ENCODE results near the gene DPM2.

DPM2 gene

DNA sequence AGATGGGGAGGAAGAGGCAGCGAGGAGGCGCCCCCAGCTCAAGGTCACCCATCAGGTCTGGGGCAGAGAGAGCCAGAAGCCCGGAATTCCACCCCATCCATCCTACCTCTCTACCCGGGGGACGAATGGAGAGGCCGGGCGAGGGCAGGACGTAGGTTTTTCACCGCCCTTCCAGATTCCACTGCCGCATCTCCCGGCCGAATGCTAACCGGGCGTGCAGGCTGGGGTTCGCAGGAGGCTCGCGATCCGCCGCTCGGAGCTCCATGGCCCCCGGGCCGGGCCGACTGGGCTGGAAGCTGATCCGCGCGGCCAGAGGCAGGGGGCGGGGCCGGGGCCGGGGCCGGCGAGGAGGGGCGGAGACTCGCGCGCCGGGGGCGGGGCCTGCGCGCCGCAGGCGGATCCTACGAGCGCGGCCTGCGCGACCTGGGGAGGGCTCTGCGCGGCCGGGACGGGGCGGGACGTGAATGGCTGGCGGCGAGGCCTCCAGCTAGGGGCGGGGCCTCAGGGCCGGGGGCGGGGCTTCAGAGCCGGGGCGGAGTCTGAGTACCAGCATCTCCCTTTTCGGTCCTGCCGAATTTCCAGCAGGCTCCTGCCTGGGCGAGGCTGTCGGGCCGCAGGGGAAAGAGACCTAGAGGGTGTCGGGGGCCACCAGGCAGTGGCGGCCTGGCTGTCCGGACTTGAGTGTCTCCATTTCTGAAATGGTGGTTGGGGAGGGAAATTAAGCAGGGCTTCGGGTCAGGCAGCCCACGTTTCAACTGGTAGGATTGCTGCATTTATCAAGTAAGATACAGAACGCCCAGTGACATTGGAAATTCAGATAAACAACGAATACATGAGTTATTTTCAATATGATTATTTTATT lies 20.7 kb downstream of the DPM2 start, which contains the start of gene ST6GALNAC4:
TSS of gene ST6GALNAC4 (minus strand) at position 322 of the 862 bp plus-strand sequence. CDS start 622 bp downstream, outside the sequence.
- DNase-seq: peak; percentile 88

DNA sequence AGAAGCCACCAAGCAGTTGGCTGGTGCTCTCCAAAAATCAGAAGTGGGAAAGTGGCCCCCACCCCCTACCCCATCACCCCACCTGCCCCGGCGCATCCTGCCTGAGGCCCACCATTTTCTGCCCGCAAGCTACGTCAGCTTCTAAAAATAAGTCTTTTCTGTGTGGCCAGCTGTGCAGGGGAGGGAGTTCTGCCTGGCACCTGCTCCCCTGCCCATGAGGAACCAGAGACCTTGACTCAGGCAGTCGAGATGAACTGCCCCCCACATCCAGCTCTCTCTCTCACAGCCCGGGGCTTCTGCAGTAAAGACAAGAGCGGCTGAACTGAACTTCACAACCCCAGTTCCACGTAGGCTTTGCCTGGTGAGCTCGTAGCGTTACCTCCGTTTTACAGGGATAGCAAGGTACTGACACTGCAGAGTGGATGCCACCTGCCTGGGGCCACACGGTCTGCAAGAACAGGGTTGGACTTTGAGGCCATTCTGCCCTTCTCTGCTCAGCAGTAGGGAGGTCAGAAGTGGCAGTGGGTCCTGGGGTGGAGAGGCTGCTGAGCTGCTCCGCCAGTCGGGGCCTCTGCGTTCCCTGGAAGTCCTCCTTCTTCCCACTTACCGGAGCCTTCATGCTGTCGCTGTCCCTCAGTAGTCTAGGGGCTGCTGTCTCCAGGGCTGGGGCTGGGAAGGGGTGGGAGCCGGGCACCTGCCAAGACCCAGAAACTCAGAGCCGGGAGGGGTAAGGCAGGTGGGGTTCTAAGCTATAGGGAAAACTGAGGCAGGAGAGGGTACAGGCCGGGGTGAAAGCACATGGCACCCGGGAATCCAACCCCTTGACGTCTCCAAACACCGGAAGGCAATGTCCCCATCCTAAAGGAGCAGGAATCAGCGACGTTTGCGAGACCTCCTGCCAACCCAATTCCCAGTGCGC lies 21.6 kb downstream of the DPM2 start:
- no peak for DNase-seq

DNA sequence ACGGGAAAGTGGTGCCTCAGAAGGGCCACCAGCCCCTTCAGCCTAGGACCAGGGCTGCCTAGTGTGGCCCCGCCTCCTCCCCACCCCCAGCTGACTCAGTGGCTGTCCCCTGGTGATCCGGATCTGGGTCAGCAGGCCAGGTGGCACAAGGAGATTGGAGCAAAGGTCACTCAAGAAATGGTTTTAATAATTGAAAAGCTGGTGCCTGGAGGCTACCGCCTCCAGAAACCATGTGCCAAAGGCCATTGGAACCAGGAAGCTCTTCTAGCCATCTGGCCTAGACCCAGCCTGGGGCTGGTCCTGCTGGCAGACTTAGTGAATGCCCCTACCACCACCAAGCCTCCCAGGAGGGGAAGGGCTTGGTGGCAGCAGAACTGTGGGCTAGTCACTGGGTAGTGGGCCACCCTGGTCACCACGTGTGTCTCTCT lies 22.3 kb downstream of the DPM2 start:
- DNase-seq: no peak

DNA sequence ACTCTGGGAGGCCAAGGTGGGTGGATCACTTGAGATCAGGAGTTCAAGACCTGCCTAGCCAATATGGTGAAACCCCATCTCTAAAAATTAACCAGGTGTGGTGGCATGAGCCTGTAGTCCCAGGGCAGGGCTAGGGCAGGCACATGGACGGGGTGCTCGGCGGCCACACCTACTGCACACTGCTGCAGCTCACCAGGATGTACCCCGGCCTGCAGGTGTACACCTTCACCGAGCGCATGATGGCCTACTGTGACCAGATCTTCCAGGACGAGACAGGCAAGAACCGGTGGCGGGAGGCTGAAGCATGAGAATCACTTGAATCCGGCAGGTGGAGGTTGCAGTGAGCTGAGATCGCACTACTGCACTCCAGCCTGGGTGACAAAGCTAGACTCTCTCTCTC lies 24.0 kb downstream of the DPM2 start:
- DNase-seq: no peak

DNA sequence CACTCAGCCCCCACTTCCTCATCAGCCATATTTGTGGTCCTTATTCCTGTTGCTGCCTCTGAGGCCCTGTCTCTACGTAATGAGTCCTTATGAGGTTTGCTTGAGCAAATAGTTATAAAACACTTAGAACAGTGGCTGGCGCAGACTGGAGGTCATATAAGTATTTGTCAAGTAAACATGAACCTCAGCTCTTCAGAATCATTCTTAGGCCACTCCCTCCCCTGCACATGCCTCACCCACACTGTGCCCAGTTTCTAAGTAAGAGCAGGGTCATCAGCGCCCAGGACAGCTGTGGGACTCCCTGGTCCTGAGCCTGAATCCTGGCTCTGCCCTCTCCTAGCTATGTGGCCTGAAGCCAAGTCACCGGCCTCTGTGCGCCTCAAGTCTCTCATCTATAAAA lies 24.8 kb downstream of the DPM2 start:
- no peak for DNase-seq

DNA sequence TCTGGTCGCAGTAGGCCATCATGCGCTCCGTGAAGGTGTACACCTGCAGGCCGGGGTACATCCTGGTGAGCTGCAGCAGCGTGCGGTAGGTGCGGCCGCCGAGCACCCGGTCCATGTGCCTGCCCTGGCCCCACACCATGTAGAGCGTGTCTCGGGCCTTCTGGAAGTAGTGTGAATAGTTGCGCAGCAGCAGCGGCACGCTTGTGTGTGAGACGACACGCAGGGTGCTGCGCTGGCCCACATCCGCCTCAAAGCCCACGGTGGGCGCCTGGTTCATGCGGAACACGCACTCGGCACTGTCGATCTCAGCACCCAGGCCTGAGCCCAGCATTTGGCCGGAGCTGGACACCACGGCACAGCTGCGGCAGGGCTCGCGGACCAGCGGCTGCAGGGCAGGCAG lies 25.4 kb downstream of the DPM2 start:
- DNase-seq: no peak

DNA sequence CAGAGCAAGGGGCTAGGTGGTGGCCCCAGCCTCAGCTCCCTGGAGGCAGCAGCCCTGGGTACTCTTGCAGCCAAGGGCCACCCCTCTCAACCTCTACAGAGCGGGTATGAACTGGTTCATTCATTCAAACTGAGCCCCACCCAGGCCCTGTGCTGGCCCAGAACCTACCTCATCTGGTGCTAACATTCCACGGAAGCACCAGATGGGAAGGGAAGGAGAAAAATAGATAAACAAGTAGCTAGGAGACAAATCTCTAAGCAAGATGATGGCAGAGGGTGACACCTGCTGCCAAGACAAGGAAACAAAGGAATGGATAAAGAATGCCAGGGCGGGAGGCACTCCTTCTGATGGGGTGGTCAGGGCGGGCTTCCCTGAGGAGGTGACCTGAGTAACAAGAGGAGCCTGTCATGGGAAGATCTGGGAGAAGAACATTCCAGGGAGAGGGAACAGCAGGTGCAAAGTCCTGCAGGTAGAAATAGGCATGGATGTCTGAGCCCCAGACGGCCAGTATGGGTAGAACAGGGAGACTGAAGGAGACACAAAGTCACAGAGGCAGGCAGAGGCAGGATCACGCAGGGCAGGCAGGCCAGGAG lies 26.9 kb downstream of the DPM2 start:
- DNase-seq: no peak

DNA sequence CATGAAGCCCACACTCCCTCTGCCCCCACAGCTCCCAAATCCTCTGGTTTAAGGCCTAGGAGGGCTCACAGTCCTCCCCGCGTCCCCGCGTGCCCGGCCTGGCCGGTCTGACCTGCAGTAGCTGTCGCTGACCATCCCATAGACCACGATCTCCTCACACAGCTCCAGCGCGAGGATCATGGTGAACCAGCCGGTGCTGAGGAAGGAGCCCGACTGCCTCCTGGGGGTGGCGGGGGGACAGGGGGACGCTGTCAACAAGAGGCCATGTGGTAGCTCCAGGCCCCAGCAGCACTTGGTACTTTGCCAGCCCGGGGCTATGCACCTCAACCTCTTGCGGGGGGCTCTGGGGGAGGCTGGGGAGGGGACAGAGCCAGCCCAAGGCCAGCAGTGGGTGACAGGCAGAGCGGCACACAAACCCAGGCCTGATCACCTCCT lies 27.8 kb downstream of the DPM2 start:
- no peak for DNase-seq

DNA sequence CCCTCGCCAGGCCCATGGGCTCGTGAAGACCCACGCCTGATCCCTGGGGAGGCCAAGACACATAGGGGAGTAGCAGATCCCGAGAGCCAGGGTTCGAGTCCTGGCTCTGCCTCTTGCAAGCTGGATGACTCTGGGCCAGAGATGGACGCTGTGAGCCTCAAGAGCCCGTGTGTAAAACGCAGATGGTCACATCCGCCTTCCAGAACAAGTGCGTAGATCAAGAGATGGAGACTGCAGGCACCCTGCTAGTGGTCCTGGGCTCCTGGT lies 29.1 kb downstream of the DPM2 start:
- DNase-seq: no peak

DNA sequence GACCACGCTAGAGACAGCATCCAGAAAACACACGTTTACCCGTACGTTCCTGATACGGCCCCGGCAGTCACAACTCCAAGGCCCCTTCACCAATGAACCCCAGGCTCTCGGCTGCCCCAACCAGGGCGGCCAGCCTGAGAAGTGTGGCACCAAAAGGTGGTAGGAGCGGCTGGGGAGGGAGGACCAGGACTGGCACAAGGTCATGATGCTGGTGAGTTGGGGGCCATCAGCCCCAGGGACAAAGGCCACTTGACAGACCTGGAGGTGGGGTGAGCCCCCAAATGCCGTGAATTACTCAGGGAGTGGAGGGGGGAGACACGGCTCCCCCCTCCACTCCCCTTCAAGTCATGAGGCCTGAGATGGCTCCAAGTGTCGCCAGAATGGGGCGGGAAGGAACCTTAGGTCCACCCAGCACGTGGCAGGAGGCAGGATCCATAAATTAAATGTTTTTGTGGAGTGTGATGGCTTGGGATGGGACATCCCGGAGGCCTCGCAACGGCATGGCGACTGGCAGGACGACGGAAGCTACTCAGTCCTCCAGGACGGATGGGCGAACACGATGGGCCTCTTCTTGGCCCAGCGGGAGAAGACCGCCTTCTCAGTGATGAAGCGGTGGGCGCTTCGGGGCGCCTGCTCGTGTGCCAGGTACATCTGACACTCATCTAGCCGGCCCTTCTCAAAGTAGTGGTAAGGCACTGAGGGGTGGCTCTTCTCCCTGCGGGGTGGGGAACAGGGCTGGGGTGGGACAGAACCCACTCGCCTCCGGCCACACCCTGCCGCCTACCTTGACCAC lies 29.6 kb downstream of the DPM2 start:
- DNase-seq: no peak

DNA sequence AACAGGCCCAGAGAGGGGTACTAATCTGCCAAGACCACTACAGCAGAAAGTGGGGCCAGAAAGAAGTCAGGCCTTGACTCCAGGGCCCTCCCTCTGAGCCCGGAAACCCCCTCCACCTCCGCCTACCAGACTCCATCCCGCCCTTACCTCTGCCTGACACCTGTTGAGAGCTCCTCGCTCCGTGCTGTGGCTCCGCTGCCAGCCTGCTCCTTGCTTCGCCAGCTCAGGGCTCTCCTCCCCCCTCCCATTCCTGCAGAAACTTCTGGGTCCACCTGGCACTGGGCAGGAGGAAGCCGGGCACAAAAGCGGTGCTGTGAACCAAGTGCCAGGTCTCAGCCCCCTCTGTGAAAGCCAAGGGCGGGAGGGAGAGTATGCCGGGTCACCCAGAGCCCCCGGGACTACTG lies 31.9 kb downstream of the DPM2 start:
- peak; percentile 46 for DNase-seq

DNA sequence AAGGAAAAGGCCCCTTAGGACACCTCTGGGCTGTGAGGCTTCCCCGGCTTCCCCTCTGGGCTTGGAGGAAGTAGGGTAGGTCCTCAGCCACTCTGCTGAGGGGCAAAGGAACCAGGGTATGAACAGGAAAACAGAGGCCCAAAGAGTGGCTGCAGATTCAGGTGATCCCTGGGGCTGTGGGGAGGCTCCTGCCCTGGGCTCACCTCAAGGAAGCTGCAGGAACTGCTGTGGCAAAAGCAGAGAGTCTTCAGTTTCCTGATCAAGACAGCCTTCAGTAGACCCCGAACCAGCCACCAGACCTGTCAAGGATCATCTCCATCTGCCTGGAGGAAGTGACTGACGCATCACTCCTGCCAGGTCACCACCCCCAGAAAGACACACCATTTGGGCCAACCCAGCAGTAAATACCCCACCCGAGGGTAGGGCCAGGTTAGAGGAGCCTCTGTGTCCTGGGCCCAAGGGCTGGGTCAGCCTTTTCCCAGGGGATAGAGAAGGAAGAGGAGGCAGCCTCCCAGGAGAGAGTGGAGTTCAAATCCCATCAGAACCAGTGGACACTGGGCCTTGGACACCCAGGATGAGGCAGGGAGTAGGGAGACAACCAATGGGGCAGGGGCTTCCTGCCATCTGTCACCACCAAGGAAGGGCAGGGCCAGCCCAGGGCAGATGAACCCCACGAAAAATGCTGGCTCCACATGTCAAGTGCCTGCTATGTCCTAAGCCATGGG lies 32.5 kb downstream of the DPM2 start:
- no peak for DNase-seq

DNA sequence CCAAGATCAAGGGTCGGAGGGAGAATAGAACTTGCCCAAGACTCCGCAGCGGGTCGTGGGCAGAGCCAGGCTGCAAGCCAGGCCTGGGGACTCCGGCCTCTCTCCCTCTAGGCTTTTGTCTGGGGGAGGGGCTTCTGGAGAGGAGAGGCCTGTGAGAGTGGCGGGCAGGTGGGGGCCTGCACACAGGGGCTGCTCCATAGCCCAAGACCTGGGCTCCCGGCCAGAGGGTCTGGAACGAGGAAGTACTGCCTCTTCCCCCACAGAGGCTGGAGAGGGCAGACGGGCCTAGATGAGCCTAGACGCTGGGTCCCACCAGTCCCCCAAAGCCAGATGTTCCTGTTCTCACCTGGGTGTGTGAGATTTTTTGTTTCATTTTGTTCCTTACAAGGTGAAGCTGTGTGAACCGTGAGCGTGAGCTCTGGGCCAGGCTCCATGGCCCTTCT lies 33.1 kb downstream of the DPM2 start:
- no peak for DNase-seq

DNA sequence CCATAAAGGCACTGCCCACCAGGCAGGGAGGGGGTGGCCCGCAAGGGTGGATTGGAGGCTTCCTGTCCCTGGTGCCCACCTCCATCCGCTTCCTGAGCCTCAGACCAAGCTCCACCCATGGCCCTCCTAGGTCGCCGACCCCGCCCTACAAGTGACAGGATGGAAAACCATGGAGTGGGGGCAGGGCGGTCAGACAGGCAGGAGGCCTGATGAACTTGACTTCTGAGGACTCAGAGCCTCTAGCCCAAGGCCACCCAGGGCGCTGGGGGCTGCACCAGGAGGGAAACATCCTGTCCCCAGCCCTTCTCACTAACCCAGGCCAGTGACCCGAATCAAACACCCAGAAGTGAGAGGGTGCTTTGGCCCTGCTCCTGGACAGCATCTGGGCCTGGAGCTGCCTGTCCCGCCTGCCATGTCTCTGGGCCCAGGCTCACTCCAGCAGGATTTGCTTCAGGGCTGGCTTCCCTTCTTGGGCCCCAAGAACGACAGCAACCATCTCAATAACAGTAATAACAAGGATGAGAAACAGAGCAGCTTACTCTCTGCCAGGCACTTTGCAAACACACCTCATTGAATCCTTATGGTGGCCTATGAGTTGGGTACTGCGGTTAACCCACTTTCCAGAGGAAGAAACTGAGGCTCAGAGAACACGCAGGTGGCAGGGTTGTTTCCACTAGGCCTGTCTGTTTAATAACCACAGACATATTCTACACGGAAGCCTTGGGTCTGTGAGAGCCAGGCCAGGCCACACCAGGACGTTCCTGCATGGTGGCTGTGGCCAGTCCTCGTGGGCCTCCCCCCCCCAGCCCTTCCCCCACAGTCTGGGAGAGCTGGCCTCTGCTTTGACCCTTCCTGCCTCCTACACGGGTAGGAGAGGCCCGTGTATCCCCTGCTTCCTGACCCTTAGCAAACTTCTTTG lies 33.8 kb downstream of the DPM2 start:
- no peak for DNase-seq

DNA sequence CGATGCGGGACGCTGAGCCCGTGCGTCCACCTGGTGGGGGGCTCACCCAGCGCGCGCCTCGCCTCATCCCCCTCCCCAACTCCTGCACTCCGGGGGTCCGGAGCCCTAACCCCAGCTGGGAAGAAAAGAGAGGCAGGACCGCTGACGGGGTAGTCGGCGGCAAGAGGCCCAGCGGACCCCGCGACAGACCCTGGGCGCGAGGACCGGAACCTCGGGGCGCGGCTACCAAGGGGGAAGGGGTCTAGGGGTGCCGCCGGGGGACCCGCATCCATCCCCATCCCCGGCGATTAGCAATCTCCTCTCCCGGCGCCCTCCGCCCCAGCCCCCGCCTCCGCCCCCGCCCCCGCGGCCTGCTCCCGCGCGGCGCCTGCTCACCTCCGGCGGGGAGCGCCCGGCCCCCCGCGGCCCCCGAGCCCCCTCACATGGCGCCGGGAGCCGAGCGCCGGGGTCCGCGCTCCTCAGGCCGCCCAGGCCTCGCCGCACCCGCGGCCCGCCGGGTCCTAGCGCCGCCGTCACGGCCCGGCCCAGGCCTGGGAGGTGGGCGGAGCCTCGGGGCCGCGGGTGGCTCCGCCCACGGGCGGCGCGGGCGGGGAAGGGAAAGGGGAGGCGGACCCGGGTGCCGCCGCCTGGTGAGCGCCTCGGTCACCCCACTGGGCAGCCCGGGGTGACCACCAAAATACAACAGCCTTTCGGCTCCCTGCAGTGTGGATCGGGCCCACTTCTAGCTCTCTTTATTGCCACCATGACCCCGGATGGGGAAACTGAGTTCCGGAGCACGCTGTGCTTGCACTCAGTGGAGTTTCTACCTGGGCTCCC lies 38.3 kb downstream of the DPM2 start, which contains the start of gene ST6GALNAC6:
TSS of gene ST6GALNAC6 (minus strand) at position 476 of the 816 bp plus-strand sequence. CDS start 1,622 bp downstream, outside the sequence.
- DNase-seq: peak; percentile 53

DNA sequence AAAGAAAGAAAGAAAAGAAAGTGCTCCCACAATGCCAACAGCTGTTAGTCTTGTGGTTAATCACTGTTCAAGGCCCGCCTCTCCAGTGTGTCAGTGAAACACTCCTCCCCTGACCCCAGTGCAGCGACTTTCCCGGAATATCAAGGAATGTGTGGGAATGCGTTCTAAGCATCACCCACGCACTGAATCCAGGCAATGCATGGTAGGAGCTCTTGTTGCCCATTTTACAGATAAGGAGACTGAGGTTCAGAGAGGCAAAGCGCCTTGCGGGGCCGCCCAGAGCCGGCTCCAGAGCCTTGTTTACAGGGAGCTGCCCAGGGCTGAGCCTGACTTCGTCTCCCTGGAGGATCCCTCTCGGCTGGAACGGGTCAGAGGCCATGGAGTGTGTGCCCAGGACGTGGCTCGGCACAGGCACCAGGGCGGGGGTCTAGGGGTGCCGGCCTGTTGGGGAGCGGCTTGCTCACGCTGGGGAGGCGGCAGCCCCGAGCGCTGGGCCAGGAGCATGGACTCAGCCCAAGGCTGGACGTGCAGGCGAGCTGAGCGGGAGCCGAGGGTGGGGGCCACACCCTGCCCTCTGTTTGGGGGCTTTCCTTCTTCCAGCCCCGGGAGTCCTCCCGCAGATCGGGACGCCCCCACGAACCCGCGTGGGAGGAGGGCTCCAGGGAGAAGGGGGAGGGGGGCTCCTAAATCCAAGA lies 39.1 kb downstream of the DPM2 start:
- no peak for DNase-seq

DNA sequence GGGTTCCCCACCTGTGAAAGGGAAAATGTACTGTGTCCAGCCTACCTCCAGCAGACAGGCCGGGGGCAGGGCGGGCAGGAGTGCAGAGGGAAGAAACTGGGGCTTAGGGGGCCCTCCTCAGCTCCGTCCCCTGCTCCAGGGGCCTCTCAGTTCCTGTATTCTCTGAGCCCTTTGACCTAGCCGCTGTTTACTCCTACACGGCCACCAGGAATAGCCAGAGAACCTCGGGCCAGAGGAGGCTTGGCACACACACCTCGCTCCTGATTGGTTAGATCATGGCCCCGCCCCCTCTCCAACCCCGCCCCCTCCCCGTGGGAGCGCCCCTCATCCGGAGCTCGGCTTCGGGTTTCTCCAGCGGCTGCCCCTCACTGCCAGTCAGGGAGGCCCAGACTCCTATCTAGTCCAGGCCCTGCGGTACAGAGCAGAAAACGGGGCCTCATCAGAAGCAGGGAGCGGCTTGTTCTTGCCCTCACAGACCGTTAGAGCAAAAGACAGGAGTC lies 40.4 kb downstream of the DPM2 start:
- DNase-seq: no peak

DNA sequence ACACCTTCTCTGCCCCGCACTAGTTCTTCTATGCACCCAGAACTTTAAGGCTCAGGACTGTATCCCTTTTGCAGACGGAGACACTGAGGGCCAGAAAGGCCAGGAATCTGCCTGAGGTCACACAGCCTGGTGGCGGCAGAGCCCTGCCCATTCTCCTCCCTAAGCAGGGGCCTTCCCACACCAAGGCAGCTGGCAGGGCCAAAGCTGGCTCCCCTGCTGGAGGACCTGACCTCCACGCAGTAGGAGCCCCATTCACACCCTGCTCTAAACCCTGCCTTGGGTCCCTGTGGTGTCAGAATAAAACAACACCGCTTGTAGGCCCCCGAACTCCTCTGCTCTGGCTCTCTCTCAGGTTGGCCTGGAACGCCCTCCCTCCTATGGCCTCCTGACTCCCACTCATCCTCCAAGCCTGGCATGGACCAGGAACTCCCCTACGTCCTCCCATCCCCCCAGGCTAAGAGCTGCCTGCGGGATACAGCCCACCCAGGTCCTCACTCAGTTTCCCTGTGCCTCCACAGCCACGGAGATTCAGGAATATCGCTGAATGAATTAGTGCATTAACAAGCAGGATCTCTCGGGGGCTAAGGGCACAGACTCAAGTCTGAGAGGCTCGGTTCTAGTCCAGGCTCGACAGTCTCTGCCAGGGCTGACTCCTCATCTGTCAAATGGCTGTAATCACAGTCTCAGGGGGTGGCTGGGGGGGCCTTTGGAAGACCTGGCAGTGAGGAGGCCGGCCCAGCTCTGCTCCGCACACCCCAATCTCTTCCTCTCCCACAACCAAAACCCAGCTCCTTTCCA lies 41.1 kb downstream of the DPM2 start:
- no peak for DNase-seq
